OCI-LY7 (cell line): ENCODE measurements around the gene VENTX. TPM values are rescaled to one million over a fixed set of nuclear protein-coding genes. Genes with fewer than 3 reads are reported as not detected.

Experiments used
- BruUV-seq: library from RNA; stranded (reverse); fragments of 400-500 nt; replicated peaks from 2 replicates; lab custom pipeline; 2021; lab: Mats Ljungman, UMichigan
- CTCF ChIA-PET: fragments of 300-600 bp; sonication (Branson Sonifier 250); formaldehyde crosslinking; loops from one replicate; lab custom pipeline; 2022; ENCODE audit warnings: antibody characterized with exemption; ENCODE audit not compliant: unreplicated experiment; lab: Charles Lee
- POLR2A ChIA-PET: fragments of 300-600 bp; sonication (Branson Sonifier 250); formaldehyde crosslinking; loops from one replicate; lab custom pipeline; 2022; ENCODE audit warnings: antibody characterized with exemption; lab: Charles Lee
- DNase-seq: peaks from one replicate; pipeline ENCODE4 v3.0.0-alpha.2; 2015; ENCODE audit warnings: low spot score
- H2AFZ ChIP-seq: fragments of 200-600 bp; sonication (generic), shearing (Covaris generic); 2 replicates; pipeline ENCODE4 v1.6.1; 2014; ENCODE audit warnings: mild to moderate bottlenecking, antibody characterized with exemption, low read length, moderate library complexity
- H3K27ac ChIP-seq: fragments of 200-600 bp; sonication (generic); 2 replicates; pipeline ENCODE4 v1.5.1; 2014; ENCODE audit warnings: mixed run types, low read depth, mild to moderate bottlenecking, moderate library complexity, low read length, inconsistent platforms; ENCODE audit not compliant: poor library complexity, severe bottlenecking
- H3K36me3 ChIP-seq: fragments of 200-600 bp; sonication (generic); 2 replicates; pipeline ENCODE4 v1.6.1; 2014; ENCODE audit warnings: mild to moderate bottlenecking, antibody characterized with exemption, low read length, moderate library complexity, mixed read lengths; ENCODE audit not compliant: insufficient read depth
- H3K4me1 ChIP-seq: fragments of 200-600 bp; sonication (generic); 2 replicates; pipeline ENCODE4 v1.5.1; 2014; ENCODE audit warnings: mild to moderate bottlenecking, low read length; ENCODE audit not compliant: insufficient read depth, poor library complexity, severe bottlenecking
- H3K4me2 ChIP-seq: fragments of 200-600 bp; sonication (generic); 2 replicates; pipeline ENCODE4 v1.6.1; 2014; ENCODE audit warnings: mild to moderate bottlenecking, low read length
- H3K4me3 ChIP-seq: fragments of 200-600 bp; sonication (generic); 2 replicates; pipeline ENCODE4 v1.5.1; 2014; ENCODE audit warnings: mild to moderate bottlenecking, low read depth, low read length; ENCODE audit not compliant: poor library complexity, severe bottlenecking
- H3K79me2 ChIP-seq: fragments of 200-600 bp; sonication (generic); 2 replicates; pipeline ENCODE4 v1.6.1; 2016; ENCODE audit warnings: low read depth, mild to moderate bottlenecking, low read length, moderate library complexity, mixed read lengths; ENCODE audit not compliant: insufficient read depth
- H3K9me2 ChIP-seq: fragments of 200-600 bp; sonication (generic); 2 replicates; pipeline ENCODE4 v1.6.1; 2016; ENCODE audit warnings: mild to moderate bottlenecking, low read length, mixed read lengths; ENCODE audit not compliant: insufficient read depth
- H3K9me3 ChIP-seq: fragments of 200-600 bp; sonication (generic); 2 replicates; pipeline ENCODE4 v1.6.1; 2014; ENCODE audit warnings: mild to moderate bottlenecking, mixed run types, low read length, mixed read lengths
- H4K20me1 ChIP-seq: fragments of 200-600 bp; sonication (generic); 2 replicates; pipeline ENCODE4 v1.6.1; 2014; ENCODE audit warnings: mild to moderate bottlenecking, antibody characterized with exemption, low read length, moderate library complexity, mixed read lengths; ENCODE audit not compliant: insufficient read depth
- EZH2phosphoT487 ChIP-seq: fragments of 200-600 bp; sonication (generic); IDR thresholded peaks from 2 replicates; pipeline ENCODE4 v1.6.1; 2018; ENCODE audit warnings: low read depth, borderline replicate concordance, mild to moderate bottlenecking, mixed run types, antibody characterized with exemption, low read length, moderate library complexity, mixed read lengths
- intact Hi-C: fragments of 100-400 bp; cut with micrococcal nuclease; formaldehyde crosslinking; loops from one replicate; pipeline ENCODE4 v1.10.0; 2022; ENCODE audit not compliant: unreplicated experiment
- total RNA-seq, 2 experiments: library from RNA; depleted of rRNA in 1 of 2; stranded (reverse); fragments of >200 nt in 1 of 2; shearing (Covaris generic) in 1 of 2; gene quantifications; 2 replicates each; pipeline ENCODE4 v1.2.3, GENCODE V29; 2014 to 2022
- TF ChIP-seq, protein P1 (sequence below): fragments of 200-600 bp; sonication (generic); conservative IDR thresholded peaks from 2 replicates; pipeline ENCODE4 v1.5.1; 2014; ENCODE audit warnings: mild to moderate bottlenecking, antibody characterized with exemption, low read length, moderate library complexity, mixed read lengths

The VENTX gene
- total RNA-seq, 2 experiments from 2014 or later = not detected

DNA sequence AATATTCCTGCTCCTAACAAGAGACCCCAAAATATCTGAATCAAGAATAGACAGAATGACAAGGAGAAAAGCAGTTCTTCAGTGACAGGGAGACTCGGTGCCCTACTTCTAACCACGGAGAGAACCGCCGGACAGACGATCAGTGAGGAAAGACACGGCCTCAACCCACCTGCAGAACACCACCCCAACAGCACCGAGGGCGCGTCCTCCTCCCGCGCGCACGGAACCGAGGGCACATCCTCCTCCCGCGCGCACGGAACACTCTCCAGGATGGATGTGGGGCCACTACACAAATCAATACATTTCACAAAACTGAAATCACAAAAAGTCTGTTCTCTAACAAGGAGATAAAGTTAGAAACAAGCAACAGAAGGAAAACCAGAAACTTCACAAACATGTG is 48.7 kb downstream of the VENTX start:
- CTCF ChIA-PET = no interaction called here
- no peaks in the 10 kb centered on the region for H3K79me2 ChIP-seq
- H3K4me3 ChIP-seq = no peak overlapping the region
- no peaks in the 10 kb centered on the region for H4K20me1 ChIP-seq
- no peaks in the 10 kb centered on the region for H3K9me2 ChIP-seq
- H3K27ac ChIP-seq = no peak overlapping the region
- POLR2A ChIA-PET = no interaction called here
- no peak for TF ChIP-seq EZH2phosphoT487
- TF ChIP-seq, protein P1, sequence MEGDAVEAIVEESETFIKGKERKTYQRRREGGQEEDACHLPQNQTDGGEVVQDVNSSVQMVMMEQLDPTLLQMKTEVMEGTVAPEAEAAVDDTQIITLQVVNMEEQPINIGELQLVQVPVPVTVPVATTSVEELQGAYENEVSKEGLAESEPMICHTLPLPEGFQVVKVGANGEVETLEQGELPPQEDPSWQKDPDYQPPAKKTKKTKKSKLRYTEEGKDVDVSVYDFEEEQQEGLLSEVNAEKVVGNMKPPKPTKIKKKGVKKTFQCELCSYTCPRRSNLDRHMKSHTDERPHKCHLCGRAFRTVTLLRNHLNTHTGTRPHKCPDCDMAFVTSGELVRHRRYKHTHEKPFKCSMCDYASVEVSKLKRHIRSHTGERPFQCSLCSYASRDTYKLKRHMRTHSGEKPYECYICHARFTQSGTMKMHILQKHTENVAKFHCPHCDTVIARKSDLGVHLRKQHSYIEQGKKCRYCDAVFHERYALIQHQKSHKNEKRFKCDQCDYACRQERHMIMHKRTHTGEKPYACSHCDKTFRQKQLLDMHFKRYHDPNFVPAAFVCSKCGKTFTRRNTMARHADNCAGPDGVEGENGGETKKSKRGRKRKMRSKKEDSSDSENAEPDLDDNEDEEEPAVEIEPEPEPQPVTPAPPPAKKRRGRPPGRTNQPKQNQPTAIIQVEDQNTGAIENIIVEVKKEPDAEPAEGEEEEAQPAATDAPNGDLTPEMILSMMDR = no peak
- intact Hi-C loops = no loop called here
- H3K36me3 ChIP-seq = peaks cover 77% of the 10 kb centered on the region
- no peak overlapping the region for H2AFZ ChIP-seq
- BruUV-seq = TSS peak; percentile 63
- no peak overlapping the region for H3K4me2 ChIP-seq
- no peaks in the 10 kb centered on the region for H3K9me3 ChIP-seq
- no peaks in the 10 kb centered on the region for H3K4me1 ChIP-seq
- DNase-seq = no peak

DNA sequence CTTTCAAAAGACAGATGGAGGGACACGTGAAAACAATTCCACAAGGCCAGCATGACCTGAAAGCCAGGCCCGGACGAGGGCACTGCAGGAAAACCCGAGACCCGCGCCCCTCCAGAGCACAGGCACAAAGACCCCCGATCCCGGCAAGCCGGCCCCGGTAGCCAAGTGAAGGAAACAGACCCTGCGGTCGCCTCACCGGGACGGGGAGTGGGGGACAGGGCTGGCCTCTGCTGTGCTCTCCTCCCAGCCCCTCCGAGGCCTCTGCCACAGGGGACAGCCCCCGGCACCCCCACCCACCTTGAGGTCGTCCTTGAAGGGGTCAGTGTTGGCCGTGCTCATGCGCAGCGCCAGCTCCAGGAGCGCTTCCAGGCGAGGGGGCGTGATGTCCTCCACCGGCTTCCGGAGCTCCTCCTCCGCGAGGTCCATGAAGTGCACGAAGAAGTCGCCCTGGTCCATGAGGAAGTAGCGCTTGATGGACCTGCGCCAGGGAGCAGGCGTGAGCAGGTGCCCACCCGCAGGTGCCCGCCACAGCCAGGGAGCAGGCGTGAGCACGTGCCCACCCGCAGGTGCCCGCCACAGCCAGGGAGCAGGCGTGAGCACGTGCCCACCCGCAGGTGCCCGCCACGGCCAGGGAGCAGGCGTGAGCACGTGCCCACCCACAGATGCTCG is 50.3 kb downstream of the VENTX start:
- no peaks in the 10 kb centered on the region for H3K9me2 ChIP-seq
- no peaks in the 10 kb centered on the region for H3K9me3 ChIP-seq
- H3K79me2 ChIP-seq = no peaks in the 10 kb centered on the region
- POLR2A ChIA-PET = no interaction called here
- CTCF ChIA-PET = no interaction called here
- H3K4me2 ChIP-seq = no peak overlapping the region
- no peak overlapping the region for H2AFZ ChIP-seq
- H3K27ac ChIP-seq = no peak overlapping the region
- TF ChIP-seq, protein P1 = no peak
- no peak for TF ChIP-seq EZH2phosphoT487
- intact Hi-C loops = no loop called here
- H4K20me1 ChIP-seq = no peaks in the 10 kb centered on the region
- H3K4me3 ChIP-seq = no peak overlapping the region
- no peaks in the 10 kb centered on the region for H3K4me1 ChIP-seq
- H3K36me3 ChIP-seq = peaks cover 80% of the 10 kb centered on the region
- no peak for DNase-seq
- BruUV-seq = no TSS peak

DNA sequence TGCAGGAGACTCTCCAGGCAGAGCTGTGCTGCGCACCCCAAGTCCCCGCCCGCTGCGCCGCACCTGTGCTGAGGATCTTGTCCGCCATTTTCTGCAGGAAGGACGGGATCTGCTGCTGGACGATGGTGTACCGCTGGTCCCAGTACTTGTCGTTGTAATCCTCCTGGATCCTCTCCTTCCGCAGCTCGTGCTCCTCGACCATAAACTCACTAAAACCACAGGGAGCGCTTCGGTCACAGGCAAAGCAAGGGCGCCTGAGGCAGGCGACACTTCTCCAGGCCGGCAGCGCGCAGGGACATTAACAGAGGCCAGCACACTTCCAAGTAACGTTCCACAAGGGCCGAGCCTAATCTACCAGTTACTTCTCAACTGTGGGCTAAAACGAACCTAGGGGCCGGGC is 52.1 kb downstream of the VENTX start:
- Histone ChIP-seq H3K9me3 (no peaks in the 10 kb centered on the region), H3K27ac (no peak overlapping the region), H3K36me3 (peaks cover 83% of the 10 kb centered on the region), H3K4me3 (no peak overlapping the region), H3K4me2 (no peak overlapping the region), H3K79me2 (no peaks in the 10 kb centered on the region), H4K20me1 (no peaks in the 10 kb centered on the region), H3K9me2 (no peaks in the 10 kb centered on the region), H2AFZ (no peak overlapping the region), H3K4me1 (no peaks in the 10 kb centered on the region)
- intact Hi-C loops = no loop called here
- TF ChIP-seq, protein P1 = no peak
- TF ChIP-seq EZH2phosphoT487 = no peak
- ChIA-PET POLR2A (interaction anchor here (0.7 kb wide), 1 partner anchor 206 kb away, joined by 4 read pairs; no protein-coding TSS in a partner anchor), CTCF (no interaction called here)
- no peak for DNase-seq
- BruUV-seq = no TSS peak
